ENCODE data around the gene SIPA1L3. TPM values are rescaled to one million over a fixed set of nuclear protein-coding genes. Genes with fewer than 3 reads are reported as not detected.

The SIPA1L3 gene
- total and polyA plus RNA-seq, 2 experiments from 2014 or later = 15.7 to 54.1 TPM

- no peak for TF ChIP-seq CREB1 (CRISPR knock-in tag; IDR thresholded peaks at IDR 0.05; ENCODE audit: low read depth)
These were observed 136.7 kb downstream of the SIPA1L3 start (continued) for GRCh38 chr19:38043649-38044144.

GRCh38 chr19:38044267-38045111, 137.5 kb downstream of the SIPA1L3 start:
- peaks cover 15% of the 10 kb centered on the region for H4K20me1 ChIP-seq (replicated peaks; ENCODE audit: insufficient read depth)
- peaks cover 22% of the 10 kb centered on the region for H3K4me1 ChIP-seq (ENCODE audit: insufficient read depth)
- H3K9me2 ChIP-seq (ENCODE audit: insufficient read depth) = no peaks in the 10 kb centered on the region
- no peaks in the 10 kb centered on the region for H3K27me3 ChIP-seq (ENCODE audit: insufficient read depth)
- peaks cover 16% of the 10 kb centered on the region for H3K79me2 ChIP-seq (replicated peaks; ENCODE audit: insufficient read depth)
- H3K9me3 Mint-ChIP-seq = peaks cover 8% of the 10 kb centered on the region; the same call in 1 of the 3 replicates
- H3K27ac Mint-ChIP-seq = peak overlapping the region; percentile 1; the same call in 1 of the 2 replicates
- no peak overlapping the region; the same call in 2 of the 3 replicates for H3K4me3 Mint-ChIP-seq
- H3K4me2 ChIP-seq = no peak overlapping the region
- no peak overlapping the region for H3K4me3 ChIP-seq
- peaks cover 4% of the 10 kb centered on the region; the same call in 1 of the 3 replicates for H3K36me3 Mint-ChIP-seq (ENCODE audit: low read depth)
- H3K27ac ChIP-seq (ENCODE audit: low read depth) = 0 out of 2 replicates have a peak overlapping the region, but pooled peaks have one; percentile 14
- peaks cover 56% of the 10 kb centered on the region for H3K4me1 Mint-ChIP-seq
- DNase-seq (ENCODE audit: low spot score) = no peak
- H3K36me3 ChIP-seq (ENCODE audit: insufficient read depth) = no peaks in the 10 kb centered on the region
- no peaks in the 10 kb centered on the region for H3F3A ChIP-seq (replicated peaks; ENCODE audit: low read depth)
- TF ChIP-seq, protein P1, sequence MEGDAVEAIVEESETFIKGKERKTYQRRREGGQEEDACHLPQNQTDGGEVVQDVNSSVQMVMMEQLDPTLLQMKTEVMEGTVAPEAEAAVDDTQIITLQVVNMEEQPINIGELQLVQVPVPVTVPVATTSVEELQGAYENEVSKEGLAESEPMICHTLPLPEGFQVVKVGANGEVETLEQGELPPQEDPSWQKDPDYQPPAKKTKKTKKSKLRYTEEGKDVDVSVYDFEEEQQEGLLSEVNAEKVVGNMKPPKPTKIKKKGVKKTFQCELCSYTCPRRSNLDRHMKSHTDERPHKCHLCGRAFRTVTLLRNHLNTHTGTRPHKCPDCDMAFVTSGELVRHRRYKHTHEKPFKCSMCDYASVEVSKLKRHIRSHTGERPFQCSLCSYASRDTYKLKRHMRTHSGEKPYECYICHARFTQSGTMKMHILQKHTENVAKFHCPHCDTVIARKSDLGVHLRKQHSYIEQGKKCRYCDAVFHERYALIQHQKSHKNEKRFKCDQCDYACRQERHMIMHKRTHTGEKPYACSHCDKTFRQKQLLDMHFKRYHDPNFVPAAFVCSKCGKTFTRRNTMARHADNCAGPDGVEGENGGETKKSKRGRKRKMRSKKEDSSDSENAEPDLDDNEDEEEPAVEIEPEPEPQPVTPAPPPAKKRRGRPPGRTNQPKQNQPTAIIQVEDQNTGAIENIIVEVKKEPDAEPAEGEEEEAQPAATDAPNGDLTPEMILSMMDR (conservative IDR thresholded peaks at IDR 0.05; ENCODE audit: low read depth in 2 of 2) = peak in 1 of 2 experiments; percentile 30; a peak in 2 of 4 replicates
- no peak for TF ChIP-seq ZNF331 (CRISPR knock-in tag; IDR thresholded peaks at IDR 0.05; ENCODE audit: low read depth)
- peak; percentile 48 for ATAC-seq
- H2AFZ ChIP-seq = no peak overlapping the region
- H3K27me3 Mint-ChIP-seq (ENCODE audit: insufficient read depth, low read depth, poor library complexity) = peaks cover 19% of the 10 kb centered on the region

DNA sequence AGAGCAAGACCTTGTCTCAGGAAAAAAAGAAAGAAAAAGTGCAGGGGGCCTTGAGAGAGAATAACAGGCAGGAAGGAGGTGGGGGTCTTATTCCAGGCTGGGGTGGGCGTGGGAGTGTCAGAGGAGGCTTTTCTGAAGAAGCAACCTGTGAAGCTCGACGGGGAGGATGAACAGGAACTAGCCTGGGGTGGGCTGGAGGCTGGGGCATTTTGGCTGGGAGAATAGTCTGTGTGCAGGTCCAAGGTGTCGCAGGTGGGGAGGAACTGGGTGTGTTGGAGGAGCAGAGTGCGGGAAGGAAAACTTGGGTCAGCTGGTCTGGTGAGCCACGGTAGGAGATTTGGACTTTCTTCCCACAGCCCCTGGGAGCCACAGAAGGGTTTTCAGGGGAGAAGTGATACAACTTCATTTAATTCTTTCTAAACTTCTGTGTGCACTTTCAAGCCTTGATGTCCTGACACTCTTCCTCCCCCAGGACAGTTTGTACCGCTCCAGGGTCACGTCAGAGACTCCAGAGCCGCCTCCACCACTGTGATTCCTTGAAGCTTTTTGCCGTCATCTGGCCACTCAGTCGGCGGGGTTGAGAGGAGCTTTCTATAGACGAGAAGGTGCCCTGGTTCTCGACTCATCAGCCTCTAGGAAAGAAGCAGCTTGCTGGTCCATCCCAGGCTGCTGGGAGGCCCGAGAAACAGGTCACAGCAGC, 138.7 kb downstream of the SIPA1L3 start:
- no peaks in the 10 kb centered on the region for H3K9me2 ChIP-seq (ENCODE audit: insufficient read depth)
- H3K36me3 ChIP-seq (ENCODE audit: insufficient read depth) = no peaks in the 10 kb centered on the region
- Mint-ChIP-seq H3K9me3 (peaks cover 8% of the 10 kb centered on the region; the same call in 1 of the 3 replicates), H3K36me3 (ENCODE audit: low read depth) (peaks cover 4% of the 10 kb centered on the region; the same call in 1 of the 3 replicates), H3K27me3 (ENCODE audit: insufficient read depth, low read depth, poor library complexity) (peaks cover 18% of the 10 kb centered on the region), H3K27ac (peak overlapping the region; percentile 50), H3K4me3 (no peak overlapping the region; the same call in 2 of the 3 replicates), H3K4me1 (peaks cover 56% of the 10 kb centered on the region)
- peaks cover 15% of the 10 kb centered on the region for H4K20me1 ChIP-seq (replicated peaks; ENCODE audit: insufficient read depth)
- no peak overlapping the region for H2AFZ ChIP-seq
- peaks cover 22% of the 10 kb centered on the region for H3K4me1 ChIP-seq (ENCODE audit: insufficient read depth)
- no peak overlapping the region for H3K4me3 ChIP-seq
- peaks cover 16% of the 10 kb centered on the region for H3K79me2 ChIP-seq (replicated peaks; ENCODE audit: insufficient read depth)
- H3K27me3 ChIP-seq (ENCODE audit: insufficient read depth) = no peaks in the 10 kb centered on the region
- H3F3A ChIP-seq (replicated peaks; ENCODE audit: low read depth) = no peaks in the 10 kb centered on the region
- ATAC-seq (peak; percentile 11; the same call in 2 of the 3 replicates), DNase-seq (ENCODE audit: low spot score) (no peak)
- H3K4me2 ChIP-seq = no peak overlapping the region
- no peak overlapping the region for H3K27ac ChIP-seq (ENCODE audit: low read depth)
- TF ChIP-seq EZH2 (IDR thresholded peaks at IDR 0.05; ENCODE audit: low read depth, unreplicated experiment) (no peak), CREB1 (CRISPR knock-in tag; IDR thresholded peaks at IDR 0.05; ENCODE audit: low read depth) (no peak), STAT1 (IDR thresholded peaks at IDR 0.05; ENCODE audit: unreplicated experiment) (no peak), JUNB (IDR thresholded peaks at IDR 0.05; ENCODE audit: unreplicated experiment) (no peak)
- TF ChIP-seq, protein P1 (conservative IDR thresholded peaks at IDR 0.05; ENCODE audit: low read depth in 2 of 2) = no peak

Data from GM23338 (cell line).